GM18499 (cell line): ENCODE measurements around the gene NAT10.
"Not testable (repeated sequence)": the region's sequence is repeated elsewhere in the genome, so short reads cannot be mapped to it uniquely, and the experiment has no call there.

Experiments
- ATAC-seq: cut with Tn5 transposase; IDR thresholded peaks from one replicate; pipeline ENCODE4 v1.9.1; 2021; ENCODE audit warnings: moderate number of reproducible peaks; ENCODE audit not compliant: insufficient read depth, unreplicated experiment

The NAT10 gene

DNA sequence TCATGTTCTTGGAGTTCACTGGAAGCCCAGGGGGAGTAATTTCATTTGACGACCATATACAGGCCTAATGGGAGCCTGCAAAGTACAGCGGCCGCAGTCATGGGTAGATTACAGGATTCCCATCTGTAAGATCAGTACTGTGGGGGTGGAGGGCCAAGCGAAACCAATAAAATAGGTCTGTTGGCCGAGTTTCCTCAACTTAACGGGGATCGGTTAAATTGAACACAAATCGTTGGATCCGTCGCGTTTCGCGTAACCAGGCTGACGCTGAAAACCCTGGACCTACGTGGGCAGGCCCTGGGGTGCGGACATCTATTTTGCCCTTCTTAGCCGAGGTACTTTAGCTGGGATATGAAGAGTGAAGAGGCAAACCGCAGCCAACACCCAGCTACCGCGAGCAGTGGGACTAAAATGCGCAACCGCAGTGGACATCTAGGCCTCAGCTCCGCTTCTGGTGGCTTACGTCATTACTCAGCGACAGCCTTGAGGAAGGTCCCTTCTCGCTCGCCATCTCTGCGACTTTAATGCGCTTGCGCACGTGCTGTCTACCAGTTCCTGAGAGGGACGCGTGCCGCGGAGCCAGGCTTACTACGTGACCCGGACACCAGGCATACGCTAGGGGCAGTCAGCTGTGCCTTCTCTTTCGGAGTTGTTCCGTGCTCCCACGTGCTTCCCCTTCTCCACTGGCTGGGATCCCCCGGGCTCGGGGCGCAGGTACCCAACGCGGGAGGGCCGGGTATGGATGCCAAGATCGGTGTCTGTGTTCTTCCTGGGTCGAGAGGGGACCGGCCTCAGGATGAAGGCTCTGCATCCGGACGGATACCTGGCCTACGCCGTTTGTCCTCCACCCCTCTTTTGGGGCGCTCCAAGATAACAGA lies at the start of gene NAT10:
Gene NAT10, plus strand, starts transcription at position 551 of the 878 bp plus-strand sequence. CDS start 2,597 bp downstream, outside the sequence.
- ATAC-seq: peak; percentile 79

DNA sequence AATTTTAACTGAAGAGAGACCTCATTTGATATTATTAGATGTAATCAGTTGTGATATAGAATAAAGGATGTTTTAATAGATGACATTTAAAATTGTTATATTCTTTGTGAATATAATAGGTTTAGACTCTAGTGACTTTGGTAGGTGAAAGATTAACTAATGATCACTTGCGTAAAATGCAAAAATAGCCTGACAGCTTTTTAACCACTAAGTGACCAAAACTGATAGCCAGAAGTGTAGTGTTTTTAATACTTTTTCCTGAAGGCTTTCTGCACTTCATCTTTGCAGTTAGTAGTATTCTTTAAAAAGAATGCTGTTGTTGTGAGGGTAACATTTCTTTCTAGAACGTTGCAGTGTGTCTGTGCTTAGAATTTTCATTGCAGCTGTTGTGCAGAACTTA lies 48.8 kb upstream of the NAT10 start:
- ATAC-seq: no peak

DNA sequence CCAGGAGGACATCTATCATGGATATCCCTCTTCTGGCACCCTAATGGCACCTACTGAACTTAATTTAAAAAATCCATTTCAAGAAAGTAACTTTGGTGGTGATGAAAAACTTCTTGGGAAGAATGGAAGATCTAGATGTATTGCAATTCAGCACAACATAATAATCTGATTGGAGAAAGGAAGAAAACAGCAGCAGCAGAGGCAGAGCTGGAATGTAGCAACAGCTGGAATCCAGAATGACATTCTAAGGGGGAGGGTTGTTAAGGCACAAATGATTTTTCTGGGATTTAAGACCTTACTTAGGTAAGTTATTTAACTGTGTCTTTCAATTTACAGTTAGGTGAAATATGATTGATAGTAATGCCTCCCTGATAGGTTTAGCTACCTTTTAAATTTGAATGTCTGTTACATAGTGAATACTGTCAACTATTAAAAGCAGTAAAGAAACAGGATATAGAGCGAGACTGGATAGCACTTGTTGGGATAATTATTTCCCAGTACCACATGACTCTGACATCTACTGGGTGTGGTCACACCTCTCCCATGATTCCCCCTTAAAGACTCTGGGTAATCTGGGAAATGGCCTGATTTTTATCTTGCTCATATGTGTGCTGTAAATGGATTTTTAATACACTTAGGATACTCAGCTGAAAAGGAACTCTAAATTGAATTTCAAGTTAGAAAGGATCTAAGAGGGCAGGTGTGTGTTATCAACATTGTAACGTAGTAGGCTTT lies 42.2 kb upstream of the NAT10 start:
- no peak for ATAC-seq

DNA sequence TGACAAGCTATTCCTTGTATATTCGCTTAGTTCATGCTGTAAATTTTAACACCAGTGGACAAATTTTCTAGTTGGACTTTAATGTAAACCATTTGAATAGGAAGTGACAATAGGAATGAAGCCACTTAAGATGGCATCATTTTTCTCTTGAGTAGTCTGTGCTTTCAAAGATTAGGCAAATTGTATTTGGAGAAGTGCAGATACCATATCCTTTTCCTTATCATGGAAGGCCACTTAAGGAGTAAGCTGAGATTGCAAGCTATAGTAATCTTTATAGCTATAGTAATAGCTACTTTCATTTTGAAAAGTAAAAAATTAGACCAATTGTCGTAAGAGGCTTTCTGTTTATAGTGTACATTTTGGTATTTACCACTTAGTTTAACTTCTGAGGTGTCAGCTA lies 41.1 kb upstream of the NAT10 start:
- ATAC-seq: no peak

DNA sequence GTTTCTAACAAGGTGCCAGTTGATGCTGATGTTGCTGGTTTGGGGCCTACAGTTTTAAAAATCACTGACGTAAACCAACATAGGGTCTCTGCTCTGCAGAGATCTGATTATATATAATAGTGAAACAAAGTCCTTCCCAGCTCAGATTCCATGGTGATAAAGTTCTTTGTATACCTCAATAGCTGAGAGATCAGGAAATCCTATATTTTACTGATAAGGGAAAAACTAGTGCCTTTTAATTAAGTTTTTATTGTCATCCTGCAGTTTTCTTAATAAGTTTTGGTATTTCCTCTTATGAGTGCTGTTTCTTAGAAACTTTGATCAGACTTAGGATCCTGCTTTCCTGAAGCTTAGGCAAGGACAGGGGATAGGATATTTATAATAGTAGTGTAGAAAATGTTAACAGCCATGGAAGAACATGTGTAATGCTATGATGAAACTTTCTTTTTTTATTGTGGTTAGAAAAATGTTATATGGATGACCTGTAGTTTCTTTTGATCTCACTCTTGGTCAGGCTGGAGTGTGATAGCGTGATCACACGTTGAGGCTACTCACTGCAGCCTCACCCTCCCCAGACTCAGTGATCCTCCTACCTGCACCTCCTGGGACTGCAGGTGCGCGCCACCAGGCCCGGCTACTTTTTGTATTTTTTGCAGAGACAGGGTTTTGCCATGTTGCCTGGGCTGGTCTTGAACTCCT lies 39.8 kb upstream of the NAT10 start:
- ATAC-seq: no peak

DNA sequence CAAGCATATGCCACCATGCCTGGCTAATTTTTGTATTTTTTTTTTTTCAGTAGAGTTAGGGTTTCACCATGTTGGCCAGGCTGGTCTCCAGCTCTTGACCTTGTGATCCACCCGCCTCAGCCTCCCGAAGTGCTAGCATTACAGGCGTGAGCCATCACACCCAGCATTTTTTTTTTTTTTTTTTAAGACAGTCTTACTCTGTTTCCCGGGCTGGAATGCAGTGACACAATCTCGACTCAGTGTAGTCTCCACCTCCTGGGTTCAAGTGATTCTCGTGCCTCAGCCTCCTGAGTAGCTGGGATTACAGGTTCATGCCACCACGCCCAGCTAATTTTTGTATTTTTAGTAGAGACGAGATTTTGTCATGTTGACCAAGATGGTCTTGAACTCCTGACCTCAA lies 38.7 kb upstream of the NAT10 start:
- not testable (repeated sequence) for ATAC-seq

DNA sequence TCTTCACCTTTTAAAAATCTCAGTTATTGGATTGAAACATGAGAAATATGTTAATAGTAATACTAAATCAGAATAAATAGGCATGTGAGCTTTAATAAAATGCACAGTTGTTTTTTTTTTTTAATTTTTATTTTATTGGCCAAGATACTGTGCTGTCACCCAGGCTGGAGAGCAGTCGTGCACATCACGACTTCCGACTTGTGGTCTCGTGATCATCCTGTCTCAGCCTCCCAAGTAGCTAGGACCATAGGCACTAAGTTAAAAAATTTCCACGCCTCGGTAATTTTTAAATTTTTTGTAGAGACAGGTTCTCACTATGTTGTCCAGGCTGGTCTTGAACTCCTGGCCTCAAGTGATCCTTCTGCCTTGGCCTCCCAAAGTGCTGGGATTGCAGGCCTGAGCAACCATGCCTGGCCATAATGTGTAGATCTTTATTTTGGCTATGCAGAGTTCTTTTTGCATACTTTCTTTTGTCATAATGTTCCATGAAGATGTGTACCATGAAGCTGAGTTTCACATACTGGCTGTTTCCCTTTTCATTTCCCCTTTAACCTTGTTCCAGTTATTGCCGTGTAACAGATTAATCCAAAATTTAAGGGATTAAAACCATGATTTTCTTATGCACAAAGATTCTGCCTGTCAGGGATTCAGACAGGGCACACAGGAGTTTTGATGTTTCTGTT lies 37.9 kb upstream of the NAT10 start:
- ATAC-seq: no peak

DNA sequence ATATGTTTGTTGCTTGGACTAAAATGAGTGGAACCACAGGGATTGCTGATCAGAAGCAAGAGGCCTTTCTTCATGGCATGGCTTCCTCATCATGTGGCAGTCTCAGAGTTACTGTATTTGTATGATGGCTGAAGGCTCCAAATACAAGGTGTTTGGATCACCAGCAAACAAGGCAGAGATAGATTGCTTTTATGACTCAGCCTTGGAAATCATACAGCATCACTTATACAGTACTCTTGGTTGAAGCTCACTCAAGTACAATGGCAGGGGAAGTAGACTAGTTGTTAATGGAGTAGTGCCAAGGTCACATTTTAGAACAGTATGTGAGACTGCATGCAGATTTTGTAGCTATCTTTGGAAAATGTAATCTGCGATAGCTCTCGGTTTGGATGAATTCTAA lies 37.3 kb upstream of the NAT10 start:
- no peak for ATAC-seq

DNA sequence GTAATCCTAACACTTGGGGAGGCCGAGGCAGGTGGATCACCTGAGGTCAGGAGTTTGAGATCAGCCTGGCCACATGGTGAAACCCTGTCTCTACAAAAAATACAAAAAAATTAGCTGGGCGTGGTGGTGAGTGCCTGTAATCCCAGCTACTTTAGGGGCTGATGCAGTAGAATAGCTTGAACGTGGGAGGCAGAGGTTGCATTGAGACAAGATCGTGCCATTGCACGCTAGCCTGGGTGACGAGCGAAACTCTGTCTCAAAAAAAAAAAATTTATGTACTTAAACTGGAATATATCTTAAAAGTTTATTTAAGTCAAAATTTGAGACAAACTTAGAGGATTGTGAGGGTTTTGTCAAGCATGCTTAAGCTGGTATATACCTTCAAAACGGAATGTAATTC lies 34.1 kb upstream of the NAT10 start:
- not testable (repeated sequence) for ATAC-seq

DNA sequence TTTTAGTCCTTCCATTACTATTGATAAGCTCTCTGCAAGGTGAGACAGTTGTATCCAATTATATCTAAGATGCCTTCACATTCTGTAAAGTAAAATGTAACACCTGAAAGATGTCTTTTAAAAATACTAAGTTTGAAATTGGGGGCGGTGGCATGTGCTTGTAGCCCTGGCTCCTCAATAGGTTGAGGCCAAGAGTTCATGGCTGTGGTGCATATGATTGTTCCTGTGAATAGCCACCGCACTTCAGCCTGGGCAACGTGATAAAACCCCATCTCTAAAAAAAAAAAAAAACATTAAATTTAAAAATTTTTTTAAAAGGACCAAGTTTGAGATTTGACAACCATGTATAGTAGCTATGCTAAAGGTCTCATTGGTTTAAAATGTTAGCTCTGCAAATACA lies 33.4 kb upstream of the NAT10 start:
- ATAC-seq: no peak

DNA sequence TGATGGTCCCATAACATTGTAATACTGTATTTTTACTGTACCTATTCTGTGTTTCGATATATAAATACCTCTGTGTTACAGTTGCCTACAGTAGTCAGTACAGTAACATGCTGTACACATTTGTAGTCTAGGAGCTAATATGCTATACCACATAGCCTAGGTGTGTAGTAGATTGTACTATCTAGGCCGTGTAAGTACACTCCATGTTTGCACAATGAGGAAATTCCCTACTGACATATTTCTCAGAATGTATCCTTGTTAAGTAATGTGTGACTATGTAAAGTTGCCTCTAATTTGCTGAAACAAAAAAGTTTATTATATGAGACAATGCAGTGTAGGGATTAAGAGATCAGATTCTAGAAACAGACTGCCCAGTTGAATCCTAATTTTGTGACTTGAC lies 32.6 kb upstream of the NAT10 start:
- no peak for ATAC-seq

DNA sequence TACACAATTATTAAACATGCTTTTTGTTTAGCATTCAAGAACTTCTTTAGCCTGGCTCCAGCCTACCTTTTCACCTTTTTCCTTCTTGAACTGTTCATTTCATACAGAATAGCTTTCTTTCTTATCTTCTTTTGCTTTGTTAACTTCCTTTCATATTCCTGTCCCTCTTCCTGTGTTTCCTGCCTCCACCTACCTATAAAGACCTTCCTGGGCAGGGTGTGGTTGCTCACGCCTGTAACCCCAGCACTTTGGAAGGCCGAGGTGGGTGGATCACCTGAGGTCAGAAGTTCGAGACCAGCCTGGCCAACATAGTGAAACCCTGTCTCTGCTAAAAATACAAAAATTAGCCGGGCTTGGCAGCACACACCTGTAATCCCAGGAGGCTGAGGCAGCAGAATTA lies 31.0 kb upstream of the NAT10 start:
- ATAC-seq: no peak

DNA sequence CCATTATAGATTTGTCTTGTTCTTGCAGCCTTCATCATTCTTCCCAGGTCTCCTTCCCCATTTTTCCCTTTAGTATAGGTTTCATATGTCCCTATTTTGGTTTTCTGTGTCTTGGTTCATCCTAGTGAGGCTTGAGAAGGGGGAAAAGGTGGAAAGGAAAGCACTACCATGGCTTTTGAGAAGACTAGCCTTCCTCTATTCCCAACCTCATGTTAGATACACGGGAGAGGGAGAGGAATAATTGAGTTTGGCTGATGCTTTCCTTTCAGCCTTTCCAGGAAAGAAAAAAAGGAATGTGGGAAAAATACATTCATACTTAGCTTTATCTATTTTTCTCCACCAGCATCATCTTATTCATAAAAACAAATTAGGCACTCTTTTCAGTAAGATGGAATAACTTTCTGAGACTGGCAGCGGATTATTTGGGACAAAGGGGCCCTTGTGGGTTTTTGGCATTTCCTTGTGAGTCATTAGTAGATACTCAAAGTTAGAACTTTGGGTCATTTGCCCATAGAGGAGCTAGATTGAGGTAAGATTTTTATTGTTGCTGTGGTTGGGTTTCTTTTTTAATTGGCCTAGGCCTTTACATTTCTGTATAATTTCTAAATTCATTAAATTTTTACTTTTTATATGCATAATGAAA lies 30.1 kb upstream of the NAT10 start:
- no peak for ATAC-seq

DNA sequence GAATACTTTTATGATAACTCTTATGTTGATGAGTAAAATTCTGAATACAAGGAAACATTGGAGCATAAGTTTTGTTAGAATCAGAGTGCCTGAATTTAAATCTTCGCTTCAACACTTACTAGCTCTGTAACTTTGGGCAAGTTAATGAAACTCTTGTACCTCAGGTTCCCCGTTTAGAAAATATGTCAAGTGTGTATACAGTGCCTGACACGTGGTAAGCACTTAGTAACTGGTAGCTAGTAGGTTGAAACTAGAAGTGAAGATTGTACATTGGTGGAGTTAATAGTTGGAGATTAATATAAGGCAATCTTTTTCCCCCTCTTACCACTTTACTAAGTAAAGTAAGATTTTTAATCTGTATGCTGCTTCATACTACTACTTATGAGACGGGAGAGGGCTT lies 24.8 kb upstream of the NAT10 start:
- ATAC-seq: no peak

DNA sequence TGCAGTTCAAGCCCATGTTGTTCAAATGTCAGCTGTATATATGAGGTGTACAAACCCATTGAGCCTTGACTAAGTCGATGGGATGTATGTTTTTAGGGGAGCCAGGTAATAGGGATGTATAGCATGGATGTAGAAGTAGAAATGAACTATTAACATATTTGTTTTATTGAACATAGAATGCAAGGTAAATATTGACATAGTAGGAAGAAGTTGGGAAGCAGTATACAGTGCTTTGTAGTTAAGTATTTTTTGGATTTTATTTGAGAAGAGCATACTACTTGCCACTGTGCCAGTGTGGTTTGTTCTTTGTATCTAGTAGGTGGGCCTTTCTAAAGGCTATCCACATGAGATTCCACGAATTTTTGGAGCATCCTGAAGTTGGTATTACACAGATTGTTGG lies 20.8 kb upstream of the NAT10 start:
- no peak for ATAC-seq

DNA sequence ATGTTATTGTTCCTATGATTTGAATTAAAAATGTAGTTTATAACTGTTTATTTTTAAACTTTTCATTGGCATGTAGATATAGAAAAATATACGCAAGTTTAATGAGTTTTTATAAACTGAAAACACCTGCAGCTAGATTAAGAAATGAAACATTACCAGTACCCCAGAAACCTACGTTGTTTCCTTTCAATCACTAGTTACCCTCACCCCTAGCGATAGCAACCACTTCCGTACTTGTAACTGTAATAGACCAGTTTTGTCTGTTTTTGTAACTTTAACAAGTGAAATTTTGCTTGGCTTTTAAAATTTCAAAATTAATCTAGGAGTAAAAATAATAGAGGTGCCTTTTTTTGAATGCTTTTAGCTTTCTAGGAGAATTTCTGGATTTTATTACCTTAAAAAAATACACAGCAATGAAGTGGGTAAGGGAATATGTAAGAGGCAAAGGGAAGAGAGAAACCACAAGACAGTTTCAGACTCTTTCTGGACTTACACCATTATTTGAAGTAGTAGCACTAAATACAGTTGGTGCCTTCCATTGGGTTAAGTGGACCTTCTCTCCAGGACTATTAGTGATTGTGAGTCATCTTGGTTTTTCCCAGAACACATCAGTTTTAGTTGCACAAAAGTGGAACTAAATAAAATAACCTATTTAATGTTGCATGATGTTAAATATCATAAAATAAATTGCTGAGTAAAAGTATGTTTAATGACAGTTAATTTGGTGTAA lies 18.7 kb upstream of the NAT10 start:
- no peak for ATAC-seq

DNA sequence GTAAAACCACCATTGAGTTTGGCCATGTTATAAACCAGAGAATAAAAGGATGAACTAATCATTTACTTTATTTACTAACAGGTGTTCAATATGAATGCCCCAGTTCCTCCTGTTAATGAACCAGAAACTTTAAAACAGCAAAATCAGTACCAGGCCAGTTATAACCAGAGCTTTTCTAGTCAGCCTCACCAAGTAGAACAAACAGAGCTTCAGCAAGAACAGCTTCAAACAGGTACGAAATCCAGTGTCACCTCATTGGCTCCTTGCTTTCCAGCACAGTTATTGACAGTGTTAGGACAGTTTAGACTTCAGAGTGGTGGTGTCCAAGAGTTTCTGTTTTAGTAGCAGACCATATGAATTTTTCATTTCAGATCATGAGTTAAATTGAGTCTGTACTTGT lies 13.6 kb upstream of the NAT10 start:
- ATAC-seq: no peak

DNA sequence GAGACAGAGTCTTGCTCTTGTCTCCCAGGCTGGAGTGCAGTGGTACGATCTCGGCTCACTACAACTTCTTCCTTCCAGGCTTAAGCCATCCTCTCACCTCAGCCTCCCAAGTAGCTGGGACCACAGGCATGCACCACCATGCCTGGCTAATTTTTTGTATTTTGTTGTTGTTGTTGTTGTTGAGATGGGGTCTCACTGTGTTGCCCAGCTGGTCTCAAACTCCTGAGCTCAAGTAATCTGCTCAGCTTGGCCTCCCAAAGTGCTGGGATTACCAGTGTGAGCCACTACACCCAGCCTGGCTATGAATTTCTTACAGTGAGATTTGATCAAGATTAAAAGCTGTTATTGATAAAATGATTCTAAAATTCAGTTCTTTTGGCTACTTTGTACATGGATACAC lies 10.5 kb upstream of the NAT10 start:
- not testable (repeated sequence) for ATAC-seq

DNA sequence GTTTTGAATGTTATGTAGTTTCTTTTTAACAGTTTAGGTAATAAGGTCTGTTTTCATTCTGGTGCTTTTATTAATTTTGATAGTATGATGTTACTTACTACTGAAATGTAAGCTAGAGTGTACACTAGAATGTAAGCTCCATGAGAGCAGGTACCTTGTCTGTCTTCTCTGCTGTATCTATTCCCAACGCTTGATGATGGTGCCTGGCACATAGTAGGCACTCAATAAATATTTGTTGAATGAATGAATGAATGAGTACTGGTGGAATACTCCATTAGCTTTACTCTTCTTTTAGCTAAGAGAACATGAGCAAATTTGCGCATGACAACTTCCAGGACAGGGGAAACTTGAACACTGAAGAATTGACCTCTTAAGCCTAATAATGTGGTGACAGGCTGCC lies 6.6 kb upstream of the NAT10 start:
- no peak for ATAC-seq
